ENCODE data around the gene PCNT. TPM values are rescaled to one million over a fixed set of nuclear protein-coding genes. Genes with fewer than 3 reads are reported as not detected.
A peak's percentile ranks its signal among the peaks of the same experiment; 100 is the strongest.

PCNT gene, protein sequence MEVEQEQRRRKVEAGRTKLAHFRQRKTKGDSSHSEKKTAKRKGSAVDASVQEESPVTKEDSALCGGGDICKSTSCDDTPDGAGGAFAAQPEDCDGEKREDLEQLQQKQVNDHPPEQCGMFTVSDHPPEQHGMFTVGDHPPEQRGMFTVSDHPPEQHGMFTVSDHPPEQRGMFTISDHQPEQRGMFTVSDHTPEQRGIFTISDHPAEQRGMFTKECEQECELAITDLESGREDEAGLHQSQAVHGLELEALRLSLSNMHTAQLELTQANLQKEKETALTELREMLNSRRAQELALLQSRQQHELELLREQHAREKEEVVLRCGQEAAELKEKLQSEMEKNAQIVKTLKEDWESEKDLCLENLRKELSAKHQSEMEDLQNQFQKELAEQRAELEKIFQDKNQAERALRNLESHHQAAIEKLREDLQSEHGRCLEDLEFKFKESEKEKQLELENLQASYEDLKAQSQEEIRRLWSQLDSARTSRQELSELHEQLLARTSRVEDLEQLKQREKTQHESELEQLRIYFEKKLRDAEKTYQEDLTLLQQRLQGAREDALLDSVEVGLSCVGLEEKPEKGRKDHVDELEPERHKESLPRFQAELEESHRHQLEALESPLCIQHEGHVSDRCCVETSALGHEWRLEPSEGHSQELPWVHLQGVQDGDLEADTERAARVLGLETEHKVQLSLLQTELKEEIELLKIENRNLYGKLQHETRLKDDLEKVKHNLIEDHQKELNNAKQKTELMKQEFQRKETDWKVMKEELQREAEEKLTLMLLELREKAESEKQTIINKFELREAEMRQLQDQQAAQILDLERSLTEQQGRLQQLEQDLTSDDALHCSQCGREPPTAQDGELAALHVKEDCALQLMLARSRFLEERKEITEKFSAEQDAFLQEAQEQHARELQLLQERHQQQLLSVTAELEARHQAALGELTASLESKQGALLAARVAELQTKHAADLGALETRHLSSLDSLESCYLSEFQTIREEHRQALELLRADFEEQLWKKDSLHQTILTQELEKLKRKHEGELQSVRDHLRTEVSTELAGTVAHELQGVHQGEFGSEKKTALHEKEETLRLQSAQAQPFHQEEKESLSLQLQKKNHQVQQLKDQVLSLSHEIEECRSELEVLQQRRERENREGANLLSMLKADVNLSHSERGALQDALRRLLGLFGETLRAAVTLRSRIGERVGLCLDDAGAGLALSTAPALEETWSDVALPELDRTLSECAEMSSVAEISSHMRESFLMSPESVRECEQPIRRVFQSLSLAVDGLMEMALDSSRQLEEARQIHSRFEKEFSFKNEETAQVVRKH (N-terminal part only)
- total RNA-seq, result 10 to 100 TPM; 46.2 to 46.6 TPM

DNA sequence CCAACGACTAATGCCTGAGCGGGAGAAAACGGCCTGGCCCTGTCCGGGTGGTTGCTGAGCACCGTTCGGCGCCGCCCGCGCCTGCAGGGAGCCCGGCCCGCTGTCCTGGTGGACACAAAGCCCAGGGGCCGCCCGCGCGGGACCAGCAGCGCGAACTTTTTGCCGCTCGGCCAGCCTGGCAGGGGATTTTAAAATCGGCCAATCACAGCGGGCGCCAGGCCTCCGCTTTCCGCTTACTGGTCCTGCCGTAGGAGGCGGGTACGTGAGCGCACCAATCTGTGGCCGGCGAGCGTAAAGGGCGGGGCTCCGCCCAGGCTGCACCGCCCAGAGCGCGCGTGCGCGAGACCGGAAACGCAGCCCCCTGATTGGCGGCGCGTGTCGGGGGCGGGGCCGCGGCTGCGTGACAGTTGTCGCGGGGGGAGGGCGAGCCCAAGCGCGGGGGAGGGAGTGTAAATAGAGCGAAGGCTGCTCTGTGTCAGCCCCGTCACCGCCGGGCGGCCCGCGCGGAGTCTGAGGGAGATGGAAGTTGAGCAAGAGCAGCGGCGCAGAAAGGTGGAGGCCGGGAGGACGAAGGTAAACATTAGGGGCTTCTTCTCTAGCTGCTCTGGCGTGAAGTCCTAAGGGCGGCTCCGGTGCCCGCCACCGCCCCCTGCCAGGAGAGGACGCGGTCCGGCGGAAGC lies at the start of gene PCNT, which contains the start of gene C21orf58:
Gene PCNT (plus strand): TSS at position 447 of the 680 bp plus-strand sequence. CDS start 73 bp downstream, at position 520.
Gene C21orf58 (minus strand): TSS at position 161 of the 680 bp plus-strand sequence. CDS start 1,132 bp downstream, outside the sequence.
- Mint-ChIP-seq H3K4me3 (peak within 1 kb of the TSS; percentile 91), H3K36me3 (ENCODE audit: low read depth) (peaks cover 47% of the 10 kb centered on the region), H3K9me3 (no peaks in the 10 kb centered on the region), H3K4me1 (ENCODE audit: low read depth) (peaks cover 33% of the 10 kb centered on the region), H3K27ac (peak within 1 kb of the TSS; percentile 96), H3K27me3 (no peaks in the 10 kb centered on the region)
- CTCF ChIA-PET, result interaction anchor here (1.2 kb wide), 1 partner anchor 180 kb away, joined by 4 read pairs; no protein-coding TSS in a partner anchor
- no peak for TF ChIP-seq CTCF (IDR thresholded peaks at IDR 0.05)
- ATAC-seq (peak; percentile 87), DNase-seq (peak; percentile 97)
- POLR2A ChIA-PET, result interaction anchor here (1.0 to 2.1 kb wide), 8 partner anchors 9 to 236 kb away, joined by 3 to 6 read pairs (median 4); no protein-coding TSS in a partner anchor
- intact Hi-C loops (cut with micrococcal nuclease), result no loop called here

DNA sequence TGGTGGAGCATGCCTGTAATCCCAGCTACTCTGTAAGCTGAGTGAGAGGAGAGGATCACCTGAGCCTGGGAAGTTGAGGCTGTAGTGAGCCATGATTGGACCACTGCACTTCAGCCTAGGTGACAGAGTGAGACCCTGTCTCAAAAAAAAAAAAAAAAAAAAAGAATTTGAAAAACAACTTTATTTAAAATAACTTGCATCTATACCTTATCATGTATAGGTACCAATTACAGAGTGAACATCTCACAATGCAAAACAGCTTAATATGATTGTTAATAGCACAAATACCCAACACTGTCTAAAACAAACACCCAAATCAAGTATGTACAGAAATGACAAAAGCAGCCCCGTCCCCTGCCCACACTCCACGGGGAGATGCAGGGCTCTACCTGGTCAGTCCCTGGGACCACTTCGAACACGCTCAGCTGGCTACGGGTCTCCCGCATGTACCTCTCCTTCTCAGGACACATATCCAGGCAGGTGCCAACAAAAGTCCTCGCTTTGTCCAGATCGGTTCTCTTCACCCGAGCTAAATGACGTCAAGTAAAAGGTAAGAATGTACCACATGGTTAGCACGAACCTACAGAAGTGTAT lies 49.1 kb upstream of the PCNT start:
- H3K36me3 Mint-ChIP-seq (ENCODE audit: low read depth), result peaks cover 46% of the 10 kb centered on the region
- DNase-seq (no peak), ATAC-seq (no peak)
- no peak overlapping the region for H3K4me3 Mint-ChIP-seq
- no peak for TF ChIP-seq CTCF (IDR thresholded peaks at IDR 0.05)
- no peaks in the 10 kb centered on the region for H3K27me3 Mint-ChIP-seq
- no peak overlapping the region for H3K27ac Mint-ChIP-seq
- H3K9me3 Mint-ChIP-seq, result no peaks in the 10 kb centered on the region
- no peaks in the 10 kb centered on the region for H3K4me1 Mint-ChIP-seq (ENCODE audit: low read depth)
- ChIA-PET POLR2A (no interaction called here), CTCF (interaction anchor here (0.9 kb wide), 1 partner anchor 10 kb away, joined by 3 read pairs; the partner anchor contains the start of gene MCM3AP)
- intact Hi-C loops (cut with micrococcal nuclease), result no loop called here

- ChIA-PET POLR2A (interaction anchor here (0.6 to 1.2 kb wide), 4 partner anchors 16 to 268 kb away, joined by 3 to 4 read pairs (median 3); no protein-coding TSS in a partner anchor), CTCF (interaction anchor here (1.2 to 1.7 kb wide), 4 partner anchors 9 to 311 kb away, joined by 3 to 6 read pairs (median 4); a partner anchor contains a TSS)
- DNase-seq (no peak), ATAC-seq (no peak)
- Mint-ChIP-seq H3K36me3 (ENCODE audit: low read depth) (peaks cover 37% of the 10 kb centered on the region), H3K27me3 (no peaks in the 10 kb centered on the region), H3K4me3 (peak overlapping the region; percentile 92), H3K9me3 (no peaks in the 10 kb centered on the region), H3K4me1 (ENCODE audit: low read depth) (peaks cover 52% of the 10 kb centered on the region), H3K27ac (peak overlapping the region; percentile 14)
- no peak for TF ChIP-seq CTCF (IDR thresholded peaks at IDR 0.05)
- intact Hi-C loops (cut with micrococcal nuclease), result no loop called here
Measured at GRCh38 chr21:46284077-46284644, 39.8 kb upstream of the PCNT start.

DNA sequence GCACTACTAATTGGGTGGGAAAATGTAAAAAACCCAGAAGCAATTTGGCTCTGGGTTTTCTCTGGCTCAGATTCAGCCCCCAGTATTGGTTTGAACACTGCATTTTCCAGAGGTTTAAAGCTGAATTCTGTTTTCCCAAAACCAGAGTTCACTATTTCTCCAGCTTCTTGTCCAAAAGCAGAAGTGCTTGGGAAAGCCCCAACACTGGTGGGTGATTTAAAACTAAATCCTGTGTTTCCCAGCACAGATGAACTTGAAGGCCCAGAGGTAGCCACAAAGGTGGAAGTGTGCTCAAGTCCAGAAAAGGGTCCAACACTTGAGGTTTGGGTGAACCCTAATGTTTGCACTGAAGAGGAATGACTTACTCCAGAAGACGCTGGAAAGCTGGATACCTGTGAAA lies 39.2 kb upstream of the PCNT start:
- Mint-ChIP-seq H3K27me3 (no peaks in the 10 kb centered on the region), H3K9me3 (no peaks in the 10 kb centered on the region), H3K27ac (peak overlapping the region; percentile 88), H3K36me3 (ENCODE audit: low read depth) (peaks cover 33% of the 10 kb centered on the region), H3K4me1 (ENCODE audit: low read depth) (peaks cover 54% of the 10 kb centered on the region), H3K4me3 (peak overlapping the region; percentile 92)
- ChIA-PET CTCF (interaction anchor here (0.7 to 1.7 kb wide), 6 partner anchors 10 to 312 kb away, joined by 3 to 6 read pairs (median 4); partner anchors contain the start of gene COL6A1), POLR2A (interaction anchor here (0.6 to 1.2 kb wide), 4 partner anchors 31 to 267 kb away, joined by 3 read pairs; no protein-coding TSS in a partner anchor)
- intact Hi-C loops (cut with micrococcal nuclease), result no loop called here
- DNase-seq, result no peak
- no peak for TF ChIP-seq CTCF (IDR thresholded peaks at IDR 0.05)
- ATAC-seq, result no peak
